HG03521 (cell line): ENCODE measurements around the gene GARIN1A.
"Not testable (repeated sequence)": the region's sequence is repeated elsewhere in the genome, so short reads cannot be mapped to it uniquely, and the experiment has no call there.

Experiments used
- ATAC-seq: cut with Tn5 transposase; IDR thresholded peaks from one replicate; pipeline ENCODE4 v1.9.1; 2021; ENCODE audit warnings: mild to moderate bottlenecking, moderate library complexity; ENCODE audit not compliant: unreplicated experiment

The GARIN1A gene

DNA sequence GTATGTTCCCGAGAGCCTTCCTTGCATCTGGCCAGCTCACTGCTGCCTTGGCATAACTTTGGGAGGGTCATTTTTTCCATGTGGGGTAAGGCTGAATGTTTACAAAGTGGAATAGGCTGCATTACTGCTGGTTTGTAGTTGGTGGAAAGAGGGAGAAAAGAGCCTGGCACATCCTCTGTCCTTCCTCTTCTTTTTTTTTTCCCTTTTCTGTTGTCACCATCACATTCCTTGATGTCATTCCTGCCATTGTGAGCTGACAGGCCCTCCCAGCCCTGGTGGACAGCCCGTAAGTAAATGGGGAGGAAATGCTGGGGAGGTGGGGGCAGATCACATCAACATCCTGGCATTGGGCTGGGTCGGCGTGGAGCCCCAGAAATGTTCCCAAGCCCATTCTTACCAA, at the start of gene GARIN1A:
TSS of gene GARIN1A (plus strand) at position 301 of the 400 bp plus-strand sequence. CDS start 106 bp downstream, outside the sequence.
- no peak for ATAC-seq

DNA sequence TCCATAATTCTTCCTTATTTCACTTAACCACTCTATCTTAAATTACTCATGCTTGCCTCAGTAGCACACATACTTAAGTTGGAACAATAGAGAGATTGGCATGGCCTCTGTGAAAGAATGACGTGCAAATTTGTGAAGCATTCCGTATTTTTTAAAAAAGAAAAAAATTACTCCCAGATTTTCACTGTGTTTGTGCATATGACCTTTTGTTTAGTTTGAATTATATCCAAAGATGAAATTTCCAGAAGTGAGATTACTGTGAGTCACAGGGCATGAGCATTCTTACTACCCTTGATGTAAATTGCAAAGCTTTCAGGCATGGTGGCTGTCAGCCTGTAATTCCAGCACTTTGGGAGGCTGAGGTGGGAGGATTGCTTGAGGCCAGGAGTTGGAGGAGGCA, 45.0 kb upstream of the GARIN1A start:
- not testable (repeated sequence) for ATAC-seq

DNA sequence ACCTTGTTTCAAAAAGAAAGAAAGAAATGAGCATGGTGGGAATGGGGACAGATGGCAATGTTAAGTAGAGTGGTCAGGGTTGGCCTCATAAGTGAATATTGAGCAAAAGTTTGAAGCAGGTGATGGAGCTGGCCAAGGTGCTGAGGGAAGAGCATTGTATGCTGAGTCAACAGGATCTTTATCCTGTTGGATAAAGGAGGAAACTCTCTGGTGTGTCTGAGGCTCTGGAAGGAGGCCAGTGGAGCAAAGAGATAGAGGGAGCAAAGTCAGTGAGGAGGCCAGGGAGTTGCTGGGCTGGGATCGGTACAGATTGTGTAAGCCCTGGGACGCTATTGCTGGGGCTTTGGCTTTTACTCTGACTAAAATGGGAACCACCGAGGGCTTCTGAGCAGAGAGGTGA, 38.2 kb upstream of the GARIN1A start:
- ATAC-seq: not testable (repeated sequence)

DNA sequence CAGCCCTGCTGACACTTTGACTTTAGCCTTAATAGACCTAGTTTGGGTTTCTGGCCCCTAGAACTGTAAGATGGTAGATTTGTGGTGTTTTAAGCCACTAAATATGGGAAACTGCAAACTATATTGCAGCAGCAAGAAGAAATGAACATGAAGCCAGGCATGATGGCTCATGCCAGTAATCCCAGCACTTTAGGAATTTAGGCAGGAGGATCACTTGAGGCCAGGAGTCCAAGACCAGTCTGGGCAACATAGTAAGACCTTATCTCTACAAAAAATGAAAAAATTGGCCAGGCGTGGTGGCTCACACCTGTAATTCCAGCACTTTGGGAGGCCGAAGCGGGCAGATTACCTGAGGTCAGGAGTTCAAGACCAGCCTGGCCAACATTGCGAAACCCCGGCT, 26.9 kb upstream of the GARIN1A start:
- ATAC-seq: not testable (repeated sequence)

DNA sequence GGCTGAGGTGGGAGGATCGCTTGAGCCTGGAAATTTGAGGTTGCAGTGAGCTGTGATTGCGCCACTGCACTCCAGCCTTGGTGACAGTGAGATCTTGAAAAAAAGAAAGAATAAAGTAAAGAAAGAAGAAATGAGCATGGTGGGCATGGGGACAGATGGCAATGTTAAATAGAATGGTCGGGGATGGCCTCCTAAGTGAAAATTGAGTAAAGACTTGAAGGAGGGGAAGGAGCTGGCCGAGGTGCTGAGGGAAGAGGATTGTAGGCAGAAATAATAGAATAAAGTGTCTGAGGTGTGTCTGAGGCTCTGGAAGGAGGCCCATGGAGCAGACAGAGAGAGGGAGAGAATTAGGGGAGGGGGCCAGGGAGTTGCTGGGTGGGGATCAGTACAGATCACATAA, 26.2 kb upstream of the GARIN1A start:
- not testable (repeated sequence) for ATAC-seq

DNA sequence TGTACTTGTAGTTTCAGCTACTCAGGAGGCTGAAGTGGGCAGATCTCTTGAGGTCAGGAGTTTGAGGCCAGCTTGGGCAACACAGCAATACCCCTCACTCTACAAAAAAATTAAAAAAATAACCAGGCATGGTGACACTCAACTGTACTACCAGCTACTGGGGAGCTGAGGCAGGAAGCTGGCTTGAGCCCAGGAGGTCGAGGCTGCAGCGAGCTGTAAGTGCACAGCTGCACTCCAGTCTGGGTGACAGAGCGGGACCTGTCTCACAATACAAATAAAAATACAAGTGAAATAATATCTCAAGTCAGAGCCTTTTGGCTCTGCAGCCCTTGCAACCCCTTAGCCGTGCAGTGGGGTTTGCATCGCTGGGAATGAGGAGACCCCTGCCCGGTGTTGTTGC, 25.2 kb upstream of the GARIN1A start:
- not testable (repeated sequence) for ATAC-seq

DNA sequence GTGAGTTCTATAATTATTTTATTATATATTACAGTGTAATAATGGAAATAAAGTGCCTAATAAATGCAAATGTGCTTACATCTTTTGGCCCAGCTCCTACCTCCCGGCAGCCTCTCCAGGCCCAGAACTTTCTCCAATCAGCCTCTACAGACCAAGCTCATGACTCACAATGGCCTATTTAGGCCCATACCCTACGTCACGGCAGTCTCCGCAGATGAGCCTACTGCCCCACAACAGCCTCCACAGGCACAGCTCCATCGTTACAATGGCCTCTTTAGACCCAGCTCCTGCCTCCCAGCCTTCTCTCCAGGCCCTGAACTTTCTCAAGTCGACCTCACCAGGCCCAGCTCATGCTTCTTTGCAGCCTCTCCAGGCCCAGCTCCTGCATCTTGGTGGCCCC, 21.0 kb upstream of the GARIN1A start:
- ATAC-seq: not testable (repeated sequence)

DNA sequence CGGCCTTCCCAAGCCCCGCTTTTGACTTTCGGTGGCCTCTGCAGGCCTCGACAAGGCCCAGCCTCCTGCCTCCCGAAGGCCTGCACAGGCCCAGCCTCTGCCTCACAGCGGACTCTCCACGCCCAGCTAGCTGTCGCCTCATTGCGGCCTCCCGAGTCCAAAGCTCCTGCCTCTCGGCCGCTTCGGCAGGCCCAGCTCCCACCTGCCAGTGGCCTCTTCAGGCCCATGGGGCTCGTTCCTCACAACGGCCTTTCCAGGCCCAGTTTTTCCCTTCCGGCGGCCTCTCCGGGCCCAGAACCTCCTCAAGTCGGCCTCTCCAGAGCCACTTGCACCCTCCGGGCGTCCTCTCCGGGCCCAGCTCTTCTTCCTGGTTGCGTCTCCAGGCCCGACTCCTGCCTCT, 19.5 kb upstream of the GARIN1A start:
- ATAC-seq: not testable (repeated sequence)

DNA sequence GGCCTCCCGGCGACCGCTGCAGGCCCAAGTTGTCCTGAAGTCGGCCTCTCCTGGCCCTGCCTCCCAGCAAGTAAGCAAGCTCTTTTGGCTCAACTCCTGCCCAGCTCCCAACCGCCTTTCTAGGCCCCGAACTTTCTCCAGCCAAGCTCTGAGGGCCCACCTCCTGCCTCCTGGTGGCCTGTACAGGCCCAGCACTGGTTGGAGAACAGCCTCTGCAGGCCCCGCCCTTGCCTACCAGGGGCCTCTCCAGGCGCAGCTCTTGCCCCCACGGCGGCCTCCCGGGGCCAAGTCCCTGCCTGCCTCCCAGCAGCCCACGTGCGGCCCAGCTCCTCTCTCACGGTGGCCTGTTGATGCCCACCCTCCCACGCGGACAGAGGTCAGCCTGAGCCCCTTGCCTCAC, 18.9 kb upstream of the GARIN1A start:
- not testable (repeated sequence) for ATAC-seq

DNA sequence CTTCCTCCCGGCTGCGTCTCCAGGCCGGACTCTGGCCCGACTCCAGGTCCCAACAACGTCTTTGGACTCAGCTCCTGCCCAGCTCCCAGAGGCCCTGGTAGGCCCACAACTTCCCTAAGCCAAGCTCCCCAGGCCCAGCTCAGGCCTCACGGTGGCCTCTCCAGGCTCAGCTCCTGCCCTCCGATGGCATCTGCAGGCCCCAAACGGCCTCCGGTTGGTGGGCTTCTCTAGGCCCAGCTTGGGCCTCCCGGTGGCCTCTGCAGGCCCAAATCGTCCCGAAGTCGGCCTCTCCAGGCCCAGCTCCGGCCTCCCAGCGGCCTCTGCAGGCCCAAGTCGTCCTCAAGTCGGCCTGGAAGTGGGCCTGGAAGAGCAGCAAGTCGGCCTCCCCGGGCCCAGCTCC, 18.0 kb upstream of the GARIN1A start:
- ATAC-seq: not testable (repeated sequence)

DNA sequence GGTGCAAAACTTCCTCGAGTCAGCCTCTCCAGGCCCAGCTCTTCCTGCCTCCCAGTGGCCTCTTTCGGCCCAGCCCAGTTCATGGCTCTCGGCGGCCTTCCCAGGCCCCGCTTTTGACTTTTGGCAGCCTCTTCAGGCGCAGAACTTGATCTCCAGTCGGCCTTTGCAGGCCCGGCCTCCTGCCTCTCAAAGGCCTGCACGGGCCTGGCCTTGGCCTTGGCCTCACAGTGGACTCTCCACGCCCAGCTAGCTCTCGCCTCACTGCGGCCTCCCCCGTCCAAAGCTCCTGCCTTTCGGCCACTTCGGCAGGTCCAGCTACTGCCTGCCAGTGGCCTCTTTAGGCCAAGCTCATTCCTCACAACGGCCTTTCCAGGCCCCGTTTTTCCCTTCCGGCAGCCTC, 17.6 kb upstream of the GARIN1A start:
- ATAC-seq: not testable (repeated sequence)

DNA sequence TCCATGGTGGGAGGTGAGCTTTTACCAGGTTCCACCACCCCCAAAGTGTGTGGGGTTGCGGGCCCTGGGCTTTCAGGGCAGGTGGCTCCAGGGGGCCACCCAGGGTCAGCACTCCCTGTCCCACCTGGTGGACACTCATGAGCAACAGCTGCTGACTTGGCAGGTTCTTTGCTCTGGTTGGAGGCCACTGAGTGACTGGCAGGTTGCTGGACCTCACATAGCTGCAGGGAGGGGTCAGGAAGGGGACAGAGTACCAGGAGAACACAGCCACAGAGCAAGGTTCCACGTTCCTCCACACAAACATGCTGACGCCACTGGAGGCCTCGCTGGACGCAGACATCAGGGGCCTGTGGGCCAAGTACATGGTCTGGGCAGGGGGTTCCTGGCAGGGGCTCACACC, 13.7 kb upstream of the GARIN1A start:
- ATAC-seq: not testable (repeated sequence)

DNA sequence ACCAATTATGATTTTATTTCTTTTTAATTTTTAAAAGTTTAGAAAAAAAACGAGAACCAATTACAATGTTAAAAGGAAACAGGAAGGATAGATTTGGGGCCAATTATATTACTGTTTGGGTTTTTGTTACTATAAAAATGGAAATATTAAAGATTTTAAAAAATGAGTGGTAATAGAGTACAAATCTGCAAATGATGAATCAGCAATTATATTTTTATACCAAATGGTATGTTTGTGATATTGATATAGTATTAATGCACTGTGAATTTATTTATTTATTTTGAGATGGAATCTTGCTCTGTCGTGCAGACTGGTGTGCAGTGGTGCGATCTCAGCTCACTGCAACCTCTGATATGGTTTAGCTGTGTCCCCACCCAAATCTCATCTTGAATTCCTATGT, 11.5 kb upstream of the GARIN1A start:
- ATAC-seq: no peak

DNA sequence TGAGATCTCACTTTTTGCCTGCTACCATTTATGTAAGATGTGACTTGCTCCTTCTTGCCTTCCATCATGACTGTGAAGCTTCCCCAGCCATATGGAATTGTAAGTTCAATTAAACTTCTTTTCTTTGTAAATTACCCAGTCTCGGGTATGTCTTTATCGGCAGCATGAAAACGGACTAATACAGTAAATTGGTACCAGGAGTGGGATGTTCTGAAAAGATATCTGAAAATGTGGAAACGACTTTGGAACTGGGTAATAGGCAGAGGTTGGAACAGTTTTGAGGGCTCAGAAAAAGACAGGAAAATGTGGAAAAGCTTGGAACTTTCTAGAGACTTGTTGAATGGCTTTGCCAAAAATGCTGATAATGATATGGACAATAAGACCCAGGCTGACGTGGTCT, 10.6 kb upstream of the GARIN1A start:
- no peak for ATAC-seq

DNA sequence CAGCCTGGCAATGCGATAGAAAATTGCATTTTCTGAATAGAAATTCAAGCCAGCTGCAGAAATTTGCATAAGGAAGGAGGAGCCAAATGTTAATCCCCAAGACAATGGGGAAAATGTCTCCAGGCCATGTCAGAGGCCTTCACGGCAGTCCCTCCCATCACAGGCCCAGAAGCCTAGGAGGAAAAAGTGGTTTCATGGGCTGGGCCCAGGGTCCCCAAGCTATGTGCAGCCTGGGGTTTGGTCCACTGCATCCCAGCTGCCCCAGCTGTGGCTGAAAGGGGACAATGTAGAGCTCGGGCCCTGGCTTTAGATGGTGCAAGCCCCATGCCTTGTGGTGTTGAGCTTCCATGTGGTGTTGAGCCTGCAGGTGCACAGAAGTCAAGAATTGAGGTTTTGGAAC, 10.0 kb upstream of the GARIN1A start:
- no peak for ATAC-seq

DNA sequence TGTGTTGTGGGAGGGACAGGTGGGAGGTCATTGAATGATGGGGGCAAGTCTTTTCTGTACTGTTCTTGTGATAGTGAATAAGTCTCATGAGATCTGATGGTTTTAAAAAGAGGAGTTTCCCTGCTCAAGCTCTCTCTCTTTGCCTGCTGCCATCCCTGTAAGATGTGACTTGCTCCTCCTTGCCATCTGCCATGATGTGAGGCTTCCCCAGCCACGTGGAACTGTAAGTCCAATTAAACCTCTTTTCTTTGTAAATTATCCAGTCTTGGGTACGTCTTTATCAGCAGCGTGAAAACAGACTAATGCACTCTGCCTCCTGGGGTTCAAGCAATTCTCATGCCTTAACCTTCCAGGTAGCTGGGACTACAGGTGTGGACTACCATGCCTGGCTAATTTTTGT, 8.9 kb upstream of the GARIN1A start:
- ATAC-seq: not testable (repeated sequence)

DNA sequence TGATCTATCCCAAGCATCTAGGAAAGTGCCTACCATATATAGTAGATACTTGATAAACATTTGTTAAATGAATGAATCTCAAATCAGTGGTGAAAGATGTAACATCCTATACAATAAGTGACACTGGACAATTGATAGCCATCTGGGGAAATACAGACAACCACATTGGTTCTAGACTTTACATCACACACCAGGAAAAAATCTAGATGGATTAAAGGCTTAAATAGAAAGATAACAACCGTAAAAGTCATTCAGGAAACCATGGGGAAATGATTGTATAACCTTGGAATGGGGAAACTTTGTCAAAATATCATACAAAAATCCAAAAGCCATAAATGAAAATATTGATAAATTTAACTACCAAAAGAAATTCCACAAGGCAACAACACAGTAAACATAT, 7.0 kb upstream of the GARIN1A start:
- no peak for ATAC-seq

DNA sequence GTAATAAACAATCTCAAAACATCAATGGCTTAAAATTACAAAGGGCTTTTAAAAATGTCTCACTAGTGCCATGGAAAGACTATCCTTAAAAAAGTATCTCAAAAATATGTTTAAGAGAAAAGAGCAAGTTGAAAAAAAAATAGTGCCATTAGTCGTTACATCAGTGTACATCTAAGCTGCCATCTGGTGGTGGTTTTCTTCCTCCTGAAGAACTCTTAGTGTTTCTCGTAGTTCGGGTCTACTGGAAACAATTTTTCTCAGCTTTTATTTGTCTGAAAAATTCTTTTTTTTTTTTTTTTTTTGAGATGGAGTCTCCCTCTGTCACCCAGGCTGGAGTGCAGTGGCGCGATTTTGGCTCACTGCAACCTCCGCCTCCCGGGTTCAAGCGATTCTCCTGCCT, 5.9 kb upstream of the GARIN1A start:
- no peak for ATAC-seq

DNA sequence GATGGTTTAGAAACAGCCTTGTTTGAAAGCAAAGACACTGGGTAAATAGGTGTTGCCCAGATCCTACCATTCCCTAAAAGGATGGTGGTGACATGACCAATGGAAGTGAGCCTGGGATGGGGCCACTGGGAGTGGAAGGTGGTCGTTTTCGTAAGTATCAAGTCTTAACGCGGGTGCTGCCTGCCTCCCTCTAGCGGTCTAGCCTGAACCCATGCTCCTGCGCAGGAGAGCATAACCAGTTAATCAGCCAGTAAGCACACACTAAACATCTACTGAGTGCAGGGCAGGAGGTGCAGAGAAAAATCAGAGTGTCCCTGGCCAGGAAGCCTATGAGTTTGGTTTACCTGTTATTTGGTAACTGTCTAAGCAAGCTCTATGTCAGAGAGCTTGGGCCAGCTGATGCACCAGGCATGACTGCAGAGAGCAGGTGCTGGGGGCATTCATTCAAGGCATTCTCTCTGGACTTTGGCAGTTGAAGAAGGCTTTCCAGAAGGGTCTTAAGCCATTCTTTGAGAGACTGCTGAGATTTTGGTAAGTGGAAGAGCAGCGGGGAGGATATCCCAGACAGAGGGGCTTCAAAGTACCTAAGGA, 930 bp downstream of the GARIN1A start:
- no peak for ATAC-seq

DNA sequence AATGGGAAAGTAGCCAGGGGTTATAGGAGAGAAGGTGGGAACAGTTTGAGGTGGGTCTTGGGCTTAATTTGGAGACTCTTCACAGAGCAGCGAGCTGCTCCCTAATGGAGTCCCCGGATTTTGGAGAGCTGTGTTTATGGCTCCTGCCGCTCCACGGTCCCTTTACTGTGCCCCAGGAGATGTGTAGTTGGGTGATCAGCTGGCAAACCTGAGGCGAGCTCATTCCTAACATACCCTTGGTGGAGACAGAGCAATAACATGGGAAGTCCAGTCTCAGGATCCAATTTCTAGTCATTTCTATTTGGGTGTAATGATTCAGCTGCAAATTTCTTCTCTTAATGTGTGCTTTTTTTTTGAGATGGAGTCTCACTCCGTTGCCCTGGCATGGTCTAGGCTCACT, 1.5 kb downstream of the GARIN1A start:
- ATAC-seq: no peak

DNA sequence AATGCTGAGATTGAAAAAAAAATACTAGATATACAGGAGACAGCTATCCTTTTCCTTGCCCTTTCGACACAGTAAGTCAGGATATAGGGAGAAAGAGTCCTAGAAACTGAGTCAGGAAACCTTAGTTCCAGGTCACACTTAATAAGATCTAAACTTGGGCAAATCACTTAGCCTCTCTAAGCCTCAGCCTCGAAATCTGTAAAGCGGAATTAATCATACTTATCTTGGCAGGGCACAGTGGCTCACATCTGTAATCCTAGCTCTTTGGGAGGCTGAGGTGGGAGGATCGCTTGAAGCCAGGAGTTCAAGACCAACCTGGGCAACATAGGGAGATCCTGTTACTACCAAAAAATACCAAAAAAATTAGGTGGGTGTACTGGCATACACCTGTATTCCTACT, 4.6 kb downstream of the GARIN1A start:
- ATAC-seq: no peak

DNA sequence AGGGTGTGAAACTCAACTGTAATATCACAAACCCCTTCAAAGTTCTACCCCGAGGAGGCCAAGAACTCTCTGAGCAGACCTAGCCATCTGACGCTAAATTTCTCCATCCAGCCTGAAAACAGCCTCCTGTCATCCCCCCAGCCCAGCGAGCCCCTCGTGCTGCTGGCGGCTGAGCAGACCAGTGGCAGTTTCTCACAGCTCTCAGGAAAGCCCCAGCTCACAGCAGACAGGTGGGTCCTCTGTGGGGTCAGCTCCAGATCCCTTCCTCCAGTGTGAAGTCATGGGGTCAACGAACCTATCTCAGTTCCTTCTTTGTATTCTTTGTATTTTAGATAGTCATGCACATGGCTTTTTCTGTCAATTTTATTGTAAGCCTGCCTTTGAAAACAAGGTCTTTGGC, 7.8 kb downstream of the GARIN1A start:
- ATAC-seq: no peak

DNA sequence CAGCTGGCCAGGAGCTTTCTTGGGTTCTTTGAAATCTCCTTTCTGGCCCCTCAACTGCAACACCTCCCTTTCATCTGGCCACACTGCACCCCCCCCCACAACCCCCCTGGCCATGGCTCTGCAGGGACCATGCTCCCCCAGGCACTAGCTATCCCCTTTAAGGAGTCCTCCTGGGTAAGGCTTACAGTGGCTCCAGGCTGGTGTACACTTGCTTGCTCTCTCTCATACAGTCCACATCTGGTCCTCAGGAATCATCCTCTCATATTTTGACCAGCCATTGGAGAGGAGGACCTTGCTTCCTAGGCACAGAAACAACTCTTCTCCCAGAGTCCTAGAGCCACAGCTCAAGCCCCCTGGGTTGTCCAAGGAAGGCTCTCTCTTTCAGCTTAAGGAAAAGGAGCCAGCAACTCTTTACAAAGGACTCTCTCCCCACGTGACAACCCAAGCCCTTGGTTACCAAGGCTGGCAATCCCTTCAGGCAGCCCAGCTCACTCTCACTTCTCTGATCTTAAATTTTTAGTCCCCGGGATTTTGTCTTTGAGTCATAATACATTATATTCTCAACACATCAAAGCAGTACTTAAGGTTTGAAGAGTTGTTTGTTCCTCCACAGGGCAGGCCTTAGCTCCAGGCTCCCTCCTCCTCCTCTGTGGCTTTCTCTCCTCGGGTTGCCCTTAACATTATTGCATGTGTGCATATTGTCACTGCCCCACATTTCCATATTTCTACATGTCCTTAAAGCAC, 9.9 kb downstream of the GARIN1A start:
- no peak for ATAC-seq
